HepG2 (cell line): Measurements from ENCODE around the gene VEZT. TPM values are rescaled to one million over a fixed set of nuclear protein-coding genes. Genes with fewer than 3 reads are reported as not detected.

Experiments used
- FOXK1 ChIP-seq: sonication (generic); formaldehyde crosslinking; IDR thresholded peaks from 2 replicates; pipeline ENCODE4 v1.4.0; 2020; ENCODE audit warnings: low read depth, missing genetic modification reagents, borderline replicate concordance
- IKZF5 ChIP-seq: IDR thresholded peaks from 2 replicates; pipeline ENCODE4 v1.6.1; 2018; ENCODE audit warnings: missing genetic modification reagents, mild to moderate bottlenecking, missing compliant biosample characterization
- IRX3 ChIP-seq: sonication (generic); formaldehyde crosslinking; IDR thresholded peaks from 2 replicates; pipeline ENCODE4 v1.8.1; 2023; ENCODE audit warnings: mild to moderate bottlenecking, low read depth, missing genetic modification reagents, borderline replicate concordance
- KLF11 ChIP-seq: IDR thresholded peaks from 2 replicates; pipeline ENCODE4 v1.6.1; 2016; ENCODE audit warnings: missing compliant biosample characterization
- LCORL ChIP-seq, 2 experiments: fragments of 450-650 bp in 1 of 2; sonication (generic) in 1 of 2; formaldehyde crosslinking in 1 of 2; IDR thresholded peaks; 2 replicates each; pipeline versions ENCODE4 v1.5.0 to v1.6.1; 2017 to 2020; ENCODE audit warnings: antibody characterized with exemption in 1 of 2, missing genetic modification reagents in 1 of 2
- NFATC3 ChIP-seq: sonication (generic); formaldehyde crosslinking; IDR thresholded peaks from 2 replicates; pipeline ENCODE4 v1.5.1; 2020; ENCODE audit warnings: mild to moderate bottlenecking, missing genetic modification reagents
- RBFOX2 ChIP-seq: fragments of 200-400 bp; formaldehyde crosslinking; IDR thresholded peaks from 2 replicates; pipeline ENCODE4 v1.6.1; 2017; ENCODE audit warnings: low read depth, mild to moderate bottlenecking, low read length
- REXO4 ChIP-seq: sonication (generic); formaldehyde crosslinking; IDR thresholded peaks from 2 replicates; pipeline ENCODE4 v1.8.0; 2022; ENCODE audit warnings: missing genetic modification reagents, mild to moderate bottlenecking, borderline replicate concordance
- SOX13 ChIP-seq, 3 experiments: fragments of 450-650 bp in 1 of 3; sonication (generic) in 1 of 3; formaldehyde crosslinking in 1 of 3; IDR thresholded peaks in 2 of 3; conservative IDR thresholded peaks in 1 of 3; 2 replicates each; pipeline versions ENCODE4 v1.5.0 to v1.6.1; 2016 to 2020; ENCODE audit warnings: antibody characterized with exemption in 1 of 3, mild to moderate bottlenecking in 1 of 3, missing compliant biosample characterization in 1 of 3, missing genetic modification reagents in 1 of 3, moderate library complexity in 1 of 3
- TEAD3 ChIP-seq: optimal IDR thresholded peaks from 2 replicates; pipeline ENCODE3; 2016; ENCODE audit warnings: borderline replicate concordance
- TEF ChIP-seq: sonication (generic); formaldehyde crosslinking; IDR thresholded peaks from 2 replicates; pipeline ENCODE4 v1.5.0; 2020; ENCODE audit warnings: missing genetic modification reagents
- TOE1 ChIP-seq: sonication (generic); formaldehyde crosslinking; IDR thresholded peaks from 2 replicates; pipeline ENCODE4 v1.4.0; 2020; ENCODE audit warnings: mild to moderate bottlenecking, missing genetic modification reagents
- ZNF234 ChIP-seq: sonication (generic); formaldehyde crosslinking; conservative IDR thresholded peaks from 2 replicates; pipeline ENCODE4 v1.5.1; 2020; ENCODE audit warnings: mild to moderate bottlenecking, missing genetic modification reagents
- ZNF317 ChIP-seq: sonication (generic); formaldehyde crosslinking; IDR thresholded peaks from 2 replicates; pipeline ENCODE4 v1.5.0; 2020; ENCODE audit warnings: mild to moderate bottlenecking, missing genetic modification reagents
- ZNF503 ChIP-seq: sonication (generic); formaldehyde crosslinking; IDR thresholded peaks from 2 replicates; pipeline ENCODE4 v1.4.0; 2020; ENCODE audit warnings: missing genetic modification reagents
- ZNF629 ChIP-seq: sonication (generic); formaldehyde crosslinking; conservative IDR thresholded peaks from 2 replicates; pipeline ENCODE4 v1.5.0; 2020; ENCODE audit warnings: missing genetic modification reagents
- ZNF839 ChIP-seq: sonication (generic); formaldehyde crosslinking; IDR thresholded peaks from 2 replicates; pipeline ENCODE4 v1.4.0; 2020; ENCODE audit warnings: missing genetic modification reagents, mild to moderate bottlenecking, borderline replicate concordance
- polyA plus RNA-seq, 8 experiments: library from polyadenylated mRNA; depleted of rRNA in 3 of 8; stranded (reverse) in 7 of 8; unstranded in 1 of 8; fragments of >200 nt; fragmentation: Illumina TruSeq in 4 of 8; extraction: Trizol in 4 of 8; gene quantifications; 2 replicates each; pipeline versions ENCODE4 v1.2.1 to v1.2.3, GENCODE V29; 2011 to 2016; ENCODE audit warnings: low read depth in 4 of 8, missing spikeins in 1 of 8, mixed read lengths in 1 of 8; ENCODE audit not compliant: insufficient read depth in 1 of 8
- total RNA-seq, 5 experiments: library from RNA; depleted of rRNA; stranded (reverse); fragments of >200 nt; fragmentation: Illumina TruSeq; extraction: Trizol; gene quantifications; 2 replicates each; pipeline ENCODE4 v1.2.3, GENCODE V29; 2016; ENCODE audit warnings: low read depth in 1 of 5
- TF ChIP-seq, protein P1 (sequence below): sonication (generic); formaldehyde crosslinking; IDR thresholded peaks from 2 replicates; pipeline ENCODE4 v1.5.1; 2020; ENCODE audit warnings: mild to moderate bottlenecking, missing genetic modification reagents, moderate library complexity
- TF ChIP-seq, protein P2 (sequence below): sonication (generic); formaldehyde crosslinking; IDR thresholded peaks from 2 replicates; pipeline ENCODE4 v1.5.0; 2020; ENCODE audit warnings: missing genetic modification reagents, mild to moderate bottlenecking, borderline replicate concordance

Gene VEZT
- total and polyA plus RNA-seq, 2 of the 13 experiments (the other 11 are each of a cell fraction or from before 2014, with no cell fraction given) = 35.5 to 51.6 TPM

GRCh38 chr12:95217377-95218149, at the start of gene VEZT, which contains the start of gene FGD6 (continued):
- TF ChIP-seq, protein P1, sequence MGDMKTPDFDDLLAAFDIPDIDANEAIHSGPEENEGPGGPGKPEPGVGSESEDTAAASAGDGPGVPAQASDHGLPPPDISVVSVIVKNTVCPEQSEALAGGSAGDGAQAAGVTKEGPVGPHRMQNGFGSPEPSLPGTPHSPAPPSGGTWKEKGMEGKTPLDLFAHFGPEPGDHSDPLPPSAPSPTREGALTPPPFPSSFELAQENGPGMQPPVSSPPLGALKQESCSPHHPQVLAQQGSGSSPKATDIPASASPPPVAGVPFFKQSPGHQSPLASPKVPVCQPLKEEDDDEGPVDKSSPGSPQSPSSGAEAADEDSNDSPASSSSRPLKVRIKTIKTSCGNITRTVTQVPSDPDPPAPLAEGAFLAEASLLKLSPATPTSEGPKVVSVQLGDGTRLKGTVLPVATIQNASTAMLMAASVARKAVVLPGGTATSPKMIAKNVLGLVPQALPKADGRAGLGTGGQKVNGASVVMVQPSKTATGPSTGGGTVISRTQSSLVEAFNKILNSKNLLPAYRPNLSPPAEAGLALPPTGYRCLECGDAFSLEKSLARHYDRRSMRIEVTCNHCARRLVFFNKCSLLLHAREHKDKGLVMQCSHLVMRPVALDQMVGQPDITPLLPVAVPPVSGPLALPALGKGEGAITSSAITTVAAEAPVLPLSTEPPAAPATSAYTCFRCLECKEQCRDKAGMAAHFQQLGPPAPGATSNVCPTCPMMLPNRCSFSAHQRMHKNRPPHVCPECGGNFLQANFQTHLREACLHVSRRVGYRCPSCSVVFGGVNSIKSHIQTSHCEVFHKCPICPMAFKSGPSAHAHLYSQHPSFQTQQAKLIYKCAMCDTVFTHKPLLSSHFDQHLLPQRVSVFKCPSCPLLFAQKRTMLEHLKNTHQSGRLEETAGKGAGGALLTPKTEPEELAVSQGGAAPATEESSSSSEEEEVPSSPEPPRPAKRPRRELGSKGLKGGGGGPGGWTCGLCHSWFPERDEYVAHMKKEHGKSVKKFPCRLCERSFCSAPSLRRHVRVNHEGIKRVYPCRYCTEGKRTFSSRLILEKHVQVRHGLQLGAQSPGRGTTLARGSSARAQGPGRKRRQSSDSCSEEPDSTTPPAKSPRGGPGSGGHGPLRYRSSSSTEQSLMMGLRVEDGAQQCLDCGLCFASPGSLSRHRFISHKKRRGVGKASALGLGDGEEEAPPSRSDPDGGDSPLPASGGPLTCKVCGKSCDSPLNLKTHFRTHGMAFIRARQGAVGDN (CRISPR knock-in tag) = peak; percentile 96
- peak; percentile 60; the same call in 1 of the 2 replicates for TF ChIP-seq FOXK1 (CRISPR knock-in tag)
- TF ChIP-seq ZNF629 (CRISPR knock-in tag) = peak; percentile 41; the same call in 1 of the 2 replicates
- TF ChIP-seq RBFOX2 = peak; percentile 70
- no peak for TF ChIP-seq ZNF839 (CRISPR knock-in tag)
- TF ChIP-seq NFATC3 (CRISPR knock-in tag) = no peak
- 0 out of 2 replicates have a peak, but pooled peaks have one; percentile 3 for TF ChIP-seq ZNF234 (CRISPR knock-in tag)
- no peak for TF ChIP-seq IRX3 (CRISPR knock-in tag)
- TF ChIP-seq ZNF317 (CRISPR knock-in tag) = peak; percentile 65; the same call in 1 of the 2 replicates
- TF ChIP-seq SOX13 (IDR thresholded peaks at IDR 0.05) = no peak
- peak in 1 of 2 experiments; percentile 44; a peak in 1 of 4 replicates for TF ChIP-seq SOX13 (CRISPR knock-in tag; conservative IDR thresholded peaks at IDR 0.05 in 1 of 2, IDR thresholded peaks at IDR 0.05 in 1 of 2)
- TF ChIP-seq TOE1 (CRISPR knock-in tag) = no peak
- TF ChIP-seq TEF (CRISPR knock-in tag) = peak; percentile 27; the same call in 1 of the 2 replicates
- no peak for TF ChIP-seq LCORL (IDR thresholded peaks at IDR 0.05)
- TF ChIP-seq LCORL (CRISPR knock-in tag; IDR thresholded peaks at IDR 0.05) = peak; percentile 74
- TF ChIP-seq, protein P2, sequence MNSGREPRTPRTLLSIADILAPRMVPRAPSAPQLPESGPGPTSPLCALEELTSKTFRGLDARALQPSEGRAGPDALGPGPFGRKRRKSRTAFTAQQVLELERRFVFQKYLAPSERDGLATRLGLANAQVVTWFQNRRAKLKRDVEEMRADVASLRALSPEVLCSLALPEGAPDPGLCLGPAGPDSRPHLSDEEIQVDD (CRISPR knock-in tag) = no peak
- TF ChIP-seq TEAD3 (CRISPR knock-in tag) = peak; percentile 18
- TF ChIP-seq KLF11 (CRISPR knock-in tag) = peak; percentile 98
- no peak for TF ChIP-seq REXO4 (CRISPR knock-in tag)
- TF ChIP-seq IKZF5 (CRISPR knock-in tag) = peak; percentile 76
- TF ChIP-seq ZNF503 (CRISPR knock-in tag) = no peak
